NT2/D1 (cell line): Measurements from ENCODE around the gene ANKHD1.

Experiments used
- YY1 ChIP-seq: IDR thresholded peaks from 2 replicates; pipeline ENCODE4 v1.6.1; 2011; ENCODE audit not compliant: insufficient read length, insufficient read depth
- ZNF274 ChIP-seq: IDR thresholded peaks from 2 replicates; pipeline ENCODE4 v1.6.1; 2011; ENCODE audit warnings: mild to moderate bottlenecking, low read depth, low read length

GRCh38 chr5:140357726-140358093 lies 43.9 kb upstream of the ANKHD1 start:
- TF ChIP-seq ZNF274 (no peak), YY1 (no peak)
